ENCODE measurements around the gene ATP6V0E1. TPM values are rescaled to one million over a fixed set of nuclear protein-coding genes. Genes with fewer than 3 reads are reported as not detected.
A peak's percentile ranks its signal among the peaks of the same experiment; 100 is the strongest.

The ATP6V0E1 gene
- total RNA-seq, 1 experiment from 2014 or later: 113 TPM

GRCh38 chr5:172973127-172973916 is 10.2 kb upstream of the ATP6V0E1 start:
- H3K36me3 ChIP-seq (replicated peaks; ENCODE audit: control insufficient read depth, insufficient read depth, low read length): peaks cover 2% of the 10 kb centered on the region
- no peaks in the 10 kb centered on the region; the same call in 1 of the 2 replicates for H3K27me3 ChIP-seq (ENCODE audit: control insufficient read depth, insufficient read depth, low read length)
- no peak for DNase-seq
- no peak overlapping the region for H3K4me3 ChIP-seq (ENCODE audit: insufficient read depth, low read depth, low read length)

DNA sequence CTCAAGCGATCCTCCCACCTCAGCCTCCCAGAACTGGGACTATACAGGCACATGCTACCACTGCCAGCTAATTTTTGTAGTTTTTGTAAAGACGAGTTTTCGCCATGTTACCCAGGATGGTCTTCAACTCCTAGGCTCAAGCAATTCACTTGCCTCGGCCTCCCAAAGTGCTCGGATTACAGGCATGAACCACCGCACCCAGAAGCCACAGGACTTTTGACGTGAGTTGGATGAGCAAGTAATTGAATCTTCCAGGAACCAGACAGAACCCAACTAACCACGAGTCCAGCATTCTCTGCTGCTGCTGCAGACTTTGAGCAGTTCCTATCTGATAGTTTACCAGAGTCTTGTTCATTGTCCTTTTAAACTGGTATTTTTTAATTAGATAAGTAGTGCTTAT is 9.6 kb upstream of the ATP6V0E1 start:
- H3K36me3 ChIP-seq (replicated peaks; ENCODE audit: control insufficient read depth, insufficient read depth, low read length): no peaks in the 10 kb centered on the region; the same call in 1 of the 2 replicates
- no peaks in the 10 kb centered on the region; the same call in 1 of the 2 replicates for H3K27me3 ChIP-seq (ENCODE audit: control insufficient read depth, insufficient read depth, low read length)
- H3K4me3 ChIP-seq (ENCODE audit: insufficient read depth, low read depth, low read length): no peak overlapping the region
- DNase-seq: no peak

DNA sequence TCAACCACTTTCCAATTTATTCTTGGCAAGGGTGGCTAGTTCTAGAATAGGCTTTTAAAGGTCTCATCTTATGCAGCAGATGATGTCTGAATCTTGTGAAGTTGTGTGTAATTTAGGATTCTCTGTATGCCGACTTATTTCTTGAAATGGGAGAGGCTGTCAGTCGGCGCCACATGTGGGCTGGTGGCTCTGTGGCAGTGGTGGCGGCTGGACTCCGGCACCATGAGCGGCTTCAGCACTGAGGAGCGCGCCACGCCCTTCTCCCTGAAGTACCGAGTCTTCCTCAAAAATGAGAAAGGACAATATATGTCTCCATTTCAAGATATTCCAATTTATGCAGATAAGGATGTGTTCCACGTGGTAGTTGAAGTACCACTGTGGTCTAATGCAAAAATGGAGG is 8.3 kb upstream of the ATP6V0E1 start:
- Histone ChIP-seq H3K27me3 (ENCODE audit: control insufficient read depth, insufficient read depth, low read length) (no peaks in the 10 kb centered on the region; the same call in 1 of the 2 replicates), H3K4me3 (ENCODE audit: insufficient read depth, low read depth, low read length) (no peak overlapping the region), H3K36me3 (replicated peaks; ENCODE audit: control insufficient read depth, insufficient read depth, low read length) (no peaks in the 10 kb centered on the region)
- no peak for DNase-seq

GRCh38 chr5:172979778-172980177 is 3.8 kb upstream of the ATP6V0E1 start:
- no peak overlapping the region for H3K4me3 ChIP-seq (ENCODE audit: insufficient read depth, low read depth, low read length)
- no peaks in the 10 kb centered on the region for H3K36me3 ChIP-seq (replicated peaks; ENCODE audit: control insufficient read depth, insufficient read depth, low read length)
- no peak for DNase-seq
- no peaks in the 10 kb centered on the region; the same call in 1 of the 2 replicates for H3K27me3 ChIP-seq (ENCODE audit: control insufficient read depth, insufficient read depth, low read length)

- no peak overlapping the region for H3K4me3 ChIP-seq (ENCODE audit: insufficient read depth, low read depth, low read length)
- no peaks in the 10 kb centered on the region for H3K36me3 ChIP-seq (replicated peaks; ENCODE audit: control insufficient read depth, insufficient read depth, low read length)
- no peaks in the 10 kb centered on the region for H3K27me3 ChIP-seq (ENCODE audit: control insufficient read depth, insufficient read depth, low read length)
- no peak for DNase-seq
Observed at GRCh38 chr5:172981931-172982330, 1.6 kb upstream of the ATP6V0E1 start.

DNA sequence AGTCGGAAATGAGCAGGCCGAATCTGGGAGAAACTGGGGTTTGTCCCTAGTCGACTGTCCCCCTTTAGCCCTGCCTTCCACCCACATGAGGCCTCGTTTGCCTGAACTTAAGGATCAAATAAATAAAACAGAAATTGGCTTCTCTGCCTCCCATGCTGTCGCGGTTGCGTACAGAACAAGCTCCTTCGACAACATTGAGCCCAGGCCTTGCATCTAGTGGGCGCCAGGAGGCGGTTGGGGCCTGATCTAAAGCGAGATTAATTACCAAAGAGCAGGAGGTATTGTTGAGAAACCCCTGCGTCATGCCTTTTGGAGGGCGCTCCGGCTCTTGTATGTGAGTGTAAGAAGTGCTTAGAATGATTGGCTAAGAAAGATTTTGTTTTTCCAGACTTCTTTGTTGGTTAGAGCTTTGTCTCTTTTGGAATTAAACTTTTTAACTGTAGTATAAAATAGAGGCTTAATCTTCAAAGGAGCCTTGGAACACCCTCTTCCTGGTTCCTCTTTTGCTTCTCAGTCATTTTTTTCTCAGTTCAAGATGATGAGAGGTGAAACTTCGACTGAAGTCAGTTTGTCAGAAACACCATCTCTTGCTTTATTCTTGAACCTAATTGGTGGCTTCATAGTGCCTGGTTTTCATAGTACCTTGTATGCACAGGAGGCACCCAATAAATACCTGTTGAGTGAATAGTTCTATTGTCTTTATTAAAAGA is 828 bp downstream of the ATP6V0E1 start:
- H3K4me3 ChIP-seq (ENCODE audit: insufficient read depth, low read depth, low read length): peak overlapping the region; percentile 87
- no peaks in the 10 kb centered on the region for H3K36me3 ChIP-seq (replicated peaks; ENCODE audit: control insufficient read depth, insufficient read depth, low read length)
- DNase-seq: peak; percentile 87
- no peaks in the 10 kb centered on the region for H3K27me3 ChIP-seq (ENCODE audit: control insufficient read depth, insufficient read depth, low read length)

- no peaks in the 10 kb centered on the region for H3K36me3 ChIP-seq (replicated peaks; ENCODE audit: control insufficient read depth, insufficient read depth, low read length)
- no peaks in the 10 kb centered on the region for H3K27me3 ChIP-seq (ENCODE audit: control insufficient read depth, insufficient read depth, low read length)
- H3K4me3 ChIP-seq (ENCODE audit: insufficient read depth, low read depth, low read length): no peak overlapping the region
- DNase-seq: no peak
Observed at GRCh38 chr5:172985596-172985995, 2.0 kb downstream of the ATP6V0E1 start.

DNA sequence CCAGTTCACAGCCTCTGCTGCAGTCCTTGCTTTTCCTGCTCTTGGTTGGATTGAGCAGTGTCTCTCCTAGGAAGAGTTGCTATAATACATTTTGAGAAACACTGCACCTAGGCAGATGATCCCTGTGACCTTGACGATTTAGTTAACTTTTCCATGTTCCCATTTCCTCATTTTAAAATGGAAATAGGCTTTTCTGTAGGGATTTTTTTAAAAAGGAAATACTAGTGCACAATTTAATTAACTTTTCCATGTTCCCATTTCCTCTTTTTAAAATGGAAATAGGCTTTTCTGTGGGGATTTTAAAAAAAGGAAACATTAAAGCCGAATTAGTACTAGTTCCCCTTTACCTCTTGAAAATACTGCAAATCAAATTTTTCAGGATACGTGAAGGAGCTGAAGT is 4.7 kb downstream of the ATP6V0E1 start:
- DNase-seq: no peak
- H3K4me3 ChIP-seq (ENCODE audit: insufficient read depth, low read depth, low read length): no peak overlapping the region
- H3K36me3 ChIP-seq (replicated peaks; ENCODE audit: control insufficient read depth, insufficient read depth, low read length): no peaks in the 10 kb centered on the region
- no peaks in the 10 kb centered on the region for H3K27me3 ChIP-seq (ENCODE audit: control insufficient read depth, insufficient read depth, low read length)

DNA sequence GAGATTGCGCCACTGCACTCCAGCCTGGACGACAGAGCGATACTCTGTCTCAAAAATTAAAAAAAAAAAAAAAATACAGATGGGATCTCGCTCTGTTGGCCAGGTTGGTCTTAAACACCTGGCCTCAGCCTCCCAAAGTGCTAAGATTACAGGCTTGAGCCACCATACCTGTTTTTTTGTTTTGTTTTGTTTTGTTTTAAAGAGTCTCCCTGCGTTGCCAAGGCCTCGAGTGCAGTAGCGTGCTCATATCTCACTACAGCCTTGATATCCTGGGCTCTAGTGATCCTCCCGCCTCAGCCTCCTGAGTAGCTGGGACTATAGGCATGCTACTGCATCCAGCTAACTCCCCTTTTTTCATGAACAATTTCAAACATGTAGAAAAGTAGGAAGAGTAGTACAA is 7.2 kb downstream of the ATP6V0E1 start:
- Histone ChIP-seq H3K36me3 (replicated peaks; ENCODE audit: control insufficient read depth, insufficient read depth, low read length) (peaks cover 2% of the 10 kb centered on the region), H3K4me3 (ENCODE audit: insufficient read depth, low read depth, low read length) (no peak overlapping the region), H3K27me3 (ENCODE audit: control insufficient read depth, insufficient read depth, low read length) (no peaks in the 10 kb centered on the region)
- no peak for DNase-seq

DNA sequence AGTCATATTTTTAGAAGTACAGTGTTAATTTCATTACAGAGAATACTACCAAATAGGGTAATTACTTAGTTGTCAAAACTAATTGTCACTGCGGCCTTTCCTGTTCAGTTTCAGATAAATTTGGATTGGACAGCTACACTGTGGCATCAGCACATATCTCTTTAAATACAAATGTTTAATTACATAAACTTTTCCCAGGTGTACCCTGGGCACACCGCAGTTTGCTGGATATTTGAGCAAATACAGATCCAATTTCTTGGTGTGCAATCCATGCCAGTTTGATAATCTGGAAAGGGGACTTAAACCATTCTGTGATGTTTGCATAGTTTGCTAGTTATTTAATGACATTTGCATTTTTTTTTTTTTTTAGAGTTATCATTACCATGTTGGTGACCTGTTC is 10.8 kb downstream of the ATP6V0E1 start:
- Histone ChIP-seq H3K36me3 (replicated peaks; ENCODE audit: control insufficient read depth, insufficient read depth, low read length) (peaks cover 2% of the 10 kb centered on the region), H3K27me3 (ENCODE audit: control insufficient read depth, insufficient read depth, low read length) (no peaks in the 10 kb centered on the region), H3K4me3 (ENCODE audit: insufficient read depth, low read depth, low read length) (no peak overlapping the region)
- DNase-seq: no peak

- Histone ChIP-seq H3K27me3 (ENCODE audit: control insufficient read depth, insufficient read depth, low read length) (no peaks in the 10 kb centered on the region), H3K36me3 (replicated peaks; ENCODE audit: control insufficient read depth, insufficient read depth, low read length) (peaks cover 2% of the 10 kb centered on the region)
Observed at GRCh38 chr5:172999372-172999973, 15.9 kb downstream of the ATP6V0E1 start.

DNA sequence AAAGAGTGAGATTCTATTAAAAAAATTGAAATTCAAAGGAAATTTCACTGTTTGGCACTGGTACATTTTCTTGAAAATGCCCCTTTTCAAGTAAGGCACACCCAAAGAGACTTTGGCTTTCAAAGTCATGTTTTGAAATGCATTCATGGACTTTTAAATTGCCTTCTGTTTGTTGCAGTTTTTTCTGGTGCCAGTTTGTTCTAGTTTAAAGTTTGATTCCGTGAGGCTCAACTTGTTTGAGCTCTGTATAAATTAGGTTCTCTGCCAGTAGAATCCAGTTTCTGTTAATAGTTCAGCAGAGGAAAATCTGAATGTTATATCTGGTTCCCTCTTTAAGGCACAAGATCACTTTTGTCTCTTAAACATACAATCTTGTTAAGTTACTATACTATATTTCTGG is 16.4 kb downstream of the ATP6V0E1 start:
- Histone ChIP-seq H3K36me3 (replicated peaks; ENCODE audit: control insufficient read depth, insufficient read depth, low read length) (peaks cover 2% of the 10 kb centered on the region), H3K27me3 (ENCODE audit: control insufficient read depth, insufficient read depth, low read length) (no peaks in the 10 kb centered on the region), H3K4me3 (ENCODE audit: insufficient read depth, low read depth, low read length) (no peak overlapping the region)
- no peak for DNase-seq

More at GRCh38 chr5:172999372-172999973, 15.9 kb downstream of the ATP6V0E1 start:
- H3K4me3 ChIP-seq (ENCODE audit: insufficient read depth, low read depth, low read length): no peak overlapping the region
- DNase-seq: no peak

GRCh38 chr5:173001229-173001841 is 17.8 kb downstream of the ATP6V0E1 start:
- H3K27me3 ChIP-seq (ENCODE audit: control insufficient read depth, insufficient read depth, low read length): no peaks in the 10 kb centered on the region
- H3K4me3 ChIP-seq (ENCODE audit: insufficient read depth, low read depth, low read length): no peak overlapping the region
- H3K36me3 ChIP-seq (replicated peaks; ENCODE audit: control insufficient read depth, insufficient read depth, low read length): no peaks in the 10 kb centered on the region
- no peak for DNase-seq

DNA sequence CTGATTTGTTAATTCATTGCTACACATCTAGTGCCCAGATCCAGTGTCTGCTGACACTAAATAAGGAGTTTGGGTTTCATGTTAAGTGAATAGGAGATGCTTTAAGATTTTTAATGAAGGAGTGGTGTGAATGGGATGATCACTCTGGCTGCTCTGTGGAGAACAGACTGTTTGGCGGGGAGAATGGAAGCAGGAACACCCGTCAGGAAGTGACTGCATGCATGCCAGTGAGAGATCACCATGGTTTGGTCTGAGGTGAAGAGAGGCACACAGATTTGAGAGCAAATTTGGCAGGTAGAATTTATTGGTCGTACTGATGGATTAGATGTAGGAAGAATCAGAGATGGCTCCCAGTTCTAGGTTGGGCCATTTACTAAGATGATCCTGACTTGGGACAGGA is 19.8 kb downstream of the ATP6V0E1 start:
- DNase-seq: no peak
- Histone ChIP-seq H3K27me3 (ENCODE audit: control insufficient read depth, insufficient read depth, low read length) (no peaks in the 10 kb centered on the region), H3K4me3 (ENCODE audit: insufficient read depth, low read depth, low read length) (no peak overlapping the region), H3K36me3 (replicated peaks; ENCODE audit: control insufficient read depth, insufficient read depth, low read length) (no peaks in the 10 kb centered on the region)
